Transverse colon (tissue), 4 donors: ENCODE data around the gene TSPAN12. TPM values are rescaled to one million over a fixed set of nuclear protein-coding genes. Genes with fewer than 3 reads are reported as not detected.
A peak's percentile ranks its signal among the peaks of the same experiment; 100 is the strongest.

Experiments
- DNase-seq: peaks from one replicate; pipeline ENCODE4 v3.0.0-alpha.2; 2019
- H3K27ac ChIP-seq, 4 donors: fragments of 200-600 bp; sonication (generic); 2 replicates each; pipeline ENCODE4 v1.5.1; 2016 to 2018; ENCODE audit warnings: inconsistent platforms in 4 of 4
- H3K27me3 ChIP-seq: fragments of 200-600 bp; sonication (generic); 2 replicates; pipeline ENCODE4 v1.5.1; 2017; ENCODE audit warnings: inconsistent platforms
- H3K36me3 ChIP-seq, 4 donors: fragments of 200-600 bp; sonication (generic); 2 replicates each; pipeline ENCODE4 v1.5.1; 2017 to 2019; ENCODE audit warnings: inconsistent platforms in 4 of 4
- H3K4me1 ChIP-seq, 4 donors: fragments of 200-600 bp; sonication (generic); 2 replicates each; pipeline ENCODE4 v1.5.1; 2017 to 2020; ENCODE audit warnings: inconsistent platforms in 4 of 4
- H3K4me3 ChIP-seq, 4 donors: fragments of 200-600 bp; sonication (generic); 1 replicate in 1 of 4; 2 replicates in 3 of 4; pipeline versions ENCODE4 v1.5.1 to v1.6.1; 2017 to 2019; ENCODE audit warnings: inconsistent platforms in 4 of 4
- H3K9me3 ChIP-seq, 2 donors: fragments of 200-600 bp; sonication (generic); 2 replicates each; pipeline ENCODE4 v1.5.1; 2017 to 2019; ENCODE audit warnings: inconsistent platforms in 2 of 2
- EP300 ChIP-seq: sonication (generic); formaldehyde crosslinking; IDR thresholded peaks from one replicate; pipeline ENCODE4 v1.6.1; 2017; ENCODE audit warnings: antibody characterized with exemption, low read depth
- POLR2A ChIP-seq: fragments of 450-650 bp; IDR thresholded peaks from one replicate; pipeline ENCODE4 v1.6.1; 2016; ENCODE audit warnings: antibody characterized with exemption, mild to moderate bottlenecking, moderate library complexity
- POLR2AphosphoS5 ChIP-seq, 3 donors: sonication (generic); formaldehyde crosslinking; IDR thresholded peaks; one replicate each; pipeline ENCODE4 v1.6.1; 2016; ENCODE audit warnings: antibody characterized with exemption in 3 of 3
- WGBS, 2 donors: methylation state at CpG; one replicate each; pipeline ENCODE4 v1.1.5; 2018; ENCODE audit warnings: low coverage in 1 of 2; 5-methylcytosine and 5-hydroxymethylcytosine counted together
- in situ Hi-C, 4 donors: fragments of 200-750 bp; cut with MboI; loops; one replicate each; pipeline versions ENCODE4 v1.15.0 to v1.15.1; 2017; ENCODE audit warnings: low sequenced_read_pairs in 3 of 4, low pct_ligation_motif_present in 1 of 4, low pct_unique_long_range_greater_than_20kb in 1 of 4
- intact Hi-C: fragments of 100-400 bp; cut with DNase I; formaldehyde crosslinking; loops from one replicate; pipeline ENCODE4 v1.15.1; 2023; ENCODE audit warnings: low total_unique reads
- total RNA-seq, 4 donors: library from RNA; depleted of rRNA; stranded (reverse); fragments of >200 nt; gene quantifications; one replicate each; pipeline ENCODE4 v1.1.0, GENCODE V29; 2016
- TF ChIP-seq, protein P1 (sequence below), 5 experiments: fragments of 200-600 bp in 3 of 5; fragments of 450-650 bp in 2 of 5; sonication (generic) in 3 of 5; IDR thresholded peaks; 1 replicate in 2 of 5; 2 replicates in 3 of 5; pipeline ENCODE4 v1.5.1; 2016 to 2017; ENCODE audit warnings: antibody characterized with exemption in 5 of 5, inconsistent platforms in 3 of 5, mild to moderate bottlenecking in 2 of 5, moderate library complexity in 1 of 5

TSPAN12 gene
- total RNA-seq, 4 donors from 2014 or later, result 34.9 to 55.6 (median 39.5) TPM

GRCh38 chr7:120864141-120864900 lies 6.4 kb upstream of the TSPAN12 start:
- Histone ChIP-seq H3K27me3 (no peaks in the 10 kb centered on the region), H3K4me3 (no peak overlapping the region), H3K4me1 (peaks cover 0 to 5% (median 4%) of the 10 kb centered on the region in 4 donors), H3K9me3 (no peaks in the 10 kb centered on the region), H3K27ac (no peak overlapping the region), H3K36me3 (no peaks in the 10 kb centered on the region)
- in situ Hi-C loops, result no loop called here
- intact Hi-C loops, result no loop called here
- TF ChIP-seq EP300 (no peak), POLR2A (no peak), POLR2AphosphoS5 (IDR thresholded peaks at IDR 0.05) (no peak)
- DNase-seq, result no peak
- WGBS, 2 donors, result 82 to 88% methylated on average over 6 of the region's 6 CpGs

DNA sequence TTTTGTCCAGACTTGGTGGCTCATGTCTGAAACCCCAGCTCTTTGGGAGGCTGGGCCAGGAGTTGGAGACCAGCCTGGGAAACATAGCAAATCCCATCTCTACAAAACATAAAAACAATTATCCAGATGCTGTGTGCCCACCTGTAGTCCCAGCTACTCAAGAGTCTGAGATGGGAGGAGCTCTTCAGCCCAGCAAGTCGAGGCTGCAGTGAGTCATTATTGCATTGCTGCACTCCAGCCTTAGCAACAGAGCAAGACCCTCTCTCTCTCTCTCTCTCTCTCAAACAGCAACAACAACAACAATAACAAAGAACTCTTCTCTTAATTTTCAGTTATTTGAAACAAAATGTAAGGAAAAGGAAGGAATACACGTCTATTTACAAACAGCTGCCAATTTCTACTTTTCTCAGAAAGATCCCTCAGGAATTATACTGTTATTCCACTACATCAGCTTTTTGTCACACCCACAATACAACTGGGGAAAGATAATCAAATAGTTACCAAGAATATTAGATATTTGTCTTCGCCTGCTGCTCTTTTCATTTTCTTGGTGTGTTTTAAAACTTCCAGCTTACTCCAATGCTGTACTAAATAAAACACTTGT lies 5.1 kb upstream of the TSPAN12 start:
- no peak overlapping the region for H3K27ac ChIP-seq
- intact Hi-C loops (no loop called here), in situ Hi-C loops (no loop called here)
- no peak overlapping the region for H3K4me3 ChIP-seq
- no peaks in the 10 kb centered on the region for H3K9me3 ChIP-seq
- H3K27me3 ChIP-seq, result no peaks in the 10 kb centered on the region
- no peak for TF ChIP-seq POLR2A
- no peak for TF ChIP-seq POLR2AphosphoS5 (IDR thresholded peaks at IDR 0.05)
- no peak for TF ChIP-seq EP300
- TF ChIP-seq, protein P1, sequence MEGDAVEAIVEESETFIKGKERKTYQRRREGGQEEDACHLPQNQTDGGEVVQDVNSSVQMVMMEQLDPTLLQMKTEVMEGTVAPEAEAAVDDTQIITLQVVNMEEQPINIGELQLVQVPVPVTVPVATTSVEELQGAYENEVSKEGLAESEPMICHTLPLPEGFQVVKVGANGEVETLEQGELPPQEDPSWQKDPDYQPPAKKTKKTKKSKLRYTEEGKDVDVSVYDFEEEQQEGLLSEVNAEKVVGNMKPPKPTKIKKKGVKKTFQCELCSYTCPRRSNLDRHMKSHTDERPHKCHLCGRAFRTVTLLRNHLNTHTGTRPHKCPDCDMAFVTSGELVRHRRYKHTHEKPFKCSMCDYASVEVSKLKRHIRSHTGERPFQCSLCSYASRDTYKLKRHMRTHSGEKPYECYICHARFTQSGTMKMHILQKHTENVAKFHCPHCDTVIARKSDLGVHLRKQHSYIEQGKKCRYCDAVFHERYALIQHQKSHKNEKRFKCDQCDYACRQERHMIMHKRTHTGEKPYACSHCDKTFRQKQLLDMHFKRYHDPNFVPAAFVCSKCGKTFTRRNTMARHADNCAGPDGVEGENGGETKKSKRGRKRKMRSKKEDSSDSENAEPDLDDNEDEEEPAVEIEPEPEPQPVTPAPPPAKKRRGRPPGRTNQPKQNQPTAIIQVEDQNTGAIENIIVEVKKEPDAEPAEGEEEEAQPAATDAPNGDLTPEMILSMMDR (IDR thresholded peaks at IDR 0.05), result no peak
- H3K36me3 ChIP-seq, result no peaks in the 10 kb centered on the region
- DNase-seq, result no peak
- 60 to 69% methylated on average over 2 to 3 of the region's 3 CpGs for WGBS, 2 donors
- peaks cover 0 to 16% (median 11%) of the 10 kb centered on the region in 4 donors for H3K4me1 ChIP-seq

- Histone ChIP-seq H3K4me3 (no peak overlapping the region), H3K27ac (peak overlapping the region in 1 of 4 donors; percentile 96), H3K27me3 (no peaks in the 10 kb centered on the region), H3K36me3 (no peaks in the 10 kb centered on the region), H3K4me1 (peaks cover 0 to 26% (median 13%) of the 10 kb centered on the region in 4 donors), H3K9me3 (no peaks in the 10 kb centered on the region)
- WGBS, 2 donors, result 93 to 100% methylated on average over 2 of the region's 2 CpGs
- no peak for DNase-seq
- intact Hi-C loops, result no loop called here
- in situ Hi-C loops, result no loop called here
- TF ChIP-seq POLR2A, result no peak
- no peak for TF ChIP-seq EP300
- TF ChIP-seq, protein P1 (IDR thresholded peaks at IDR 0.05), result no peak
- TF ChIP-seq POLR2AphosphoS5 (IDR thresholded peaks at IDR 0.05), result no peak
Measured at GRCh38 chr7:120860156-120860555, 2.2 kb upstream of the TSPAN12 start.

GRCh38 chr7:120859459-120859858 lies 1.5 kb upstream of the TSPAN12 start:
- Histone ChIP-seq H3K4me1 (peaks cover 0 to 26% (median 13%) of the 10 kb centered on the region in 4 donors), H3K36me3 (no peaks in the 10 kb centered on the region), H3K4me3 (no peak overlapping the region), H3K27ac (peak overlapping the region; percentile 93 to 96 (median 95)), H3K27me3 (no peaks in the 10 kb centered on the region), H3K9me3 (no peaks in the 10 kb centered on the region)
- DNase-seq, result no peak
- TF ChIP-seq POLR2A (no peak), POLR2AphosphoS5 (IDR thresholded peaks at IDR 0.05) (no peak), EP300 (no peak)
- TF ChIP-seq, protein P1 (IDR thresholded peaks at IDR 0.05), result no peak
- in situ Hi-C loops (no loop called here), intact Hi-C loops (loop anchor here (10.0 kb wide), 1 partner anchor 65 kb away; no protein-coding TSS in a partner anchor)
- 44 to 51% methylated on average over 6 of the region's 6 CpGs for WGBS, 2 donors
